RWPE1 (cell line): ENCODE data around the gene TLCD2.
A peak's percentile ranks its signal among the peaks of the same experiment; 100 is the strongest.

Source experiments
- CTCF ChIA-PET: fragments of 350-600 bp; sonication (Branson Sonifier 250); formaldehyde crosslinking; extraction: SDS; loops from one replicate; lab custom pipeline; 2021; lab: Yijun Ruan, JAX
- POLR2A ChIA-PET: fragments of 400-600 bp; formaldehyde crosslinking; extraction: SDS; loops from one replicate; lab custom pipeline; 2020; ENCODE audit warnings: antibody characterized with exemption; ENCODE audit not compliant: low non-redundant PET; lab: Yijun Ruan, JAX
- DNase-seq: peaks from one replicate; pipeline ENCODE4 v3.0.0; 2012; ENCODE audit warnings: low spot score
- H3K27ac ChIP-seq: fragments of 450-650 bp; 2 replicates; pipeline ENCODE4 v1.5.1; 2017
- TF ChIP-seq, protein P1 (sequence below): fragments of 450-650 bp; conservative IDR thresholded peaks from 2 replicates; pipeline ENCODE4 v1.5.1; 2017; ENCODE audit warnings: low read depth, mild to moderate bottlenecking

Gene TLCD2

DNA sequence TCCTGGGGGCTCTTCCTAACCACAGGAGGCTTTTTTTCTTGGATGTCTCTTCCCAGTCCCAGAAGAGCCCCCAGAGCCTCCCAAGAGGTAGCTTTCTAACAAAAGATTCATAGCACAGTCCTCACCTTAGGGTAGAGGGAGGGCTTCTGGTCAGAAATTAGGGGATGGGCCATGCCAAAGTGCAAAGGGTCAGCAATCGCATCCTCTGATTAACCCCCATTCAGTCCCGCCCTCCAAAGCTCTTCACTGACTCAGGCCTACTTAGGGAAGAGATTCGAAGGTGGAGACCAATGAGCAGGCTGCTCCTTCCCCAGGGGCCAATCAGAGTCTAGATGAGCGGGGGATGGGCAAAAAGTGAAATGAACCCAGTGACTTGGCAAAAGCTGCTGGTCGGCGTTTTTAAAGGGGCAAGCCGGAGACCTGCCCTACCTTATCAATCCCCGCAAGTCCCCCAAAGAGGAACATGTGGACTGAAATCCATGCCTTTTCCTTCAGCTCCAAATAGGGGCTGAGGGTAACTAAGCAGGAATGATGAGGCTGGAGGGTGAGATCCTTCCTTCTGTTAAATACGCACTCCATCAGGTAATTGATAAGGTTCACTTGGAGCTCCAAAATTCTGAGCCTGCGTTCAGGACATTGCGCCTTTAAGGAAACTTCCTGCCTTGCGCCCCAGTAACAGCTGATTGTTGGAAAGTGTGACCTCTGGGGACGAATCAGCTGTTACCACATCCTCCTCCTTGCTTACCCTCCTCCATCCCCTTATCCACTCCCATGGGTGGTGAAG lies 6.9 kb upstream of the TLCD2 start:
- peak overlapping the region; percentile 99 for H3K27ac ChIP-seq
- ChIA-PET CTCF (interaction anchor here (0.6 to 1.0 kb wide), 2 partner anchors 148 to 309 kb away, joined by 3 read pairs; no protein-coding TSS in a partner anchor), POLR2A (interaction anchor here (0.5 to 2.2 kb wide), 6 partner anchors 11 to 112 kb away, joined by 3 to 8 read pairs (median 4); partner anchors contain the start of genes PRPF8, RPA1 and SMYD4)
- peak; percentile 98 for DNase-seq
- TF ChIP-seq, protein P1, sequence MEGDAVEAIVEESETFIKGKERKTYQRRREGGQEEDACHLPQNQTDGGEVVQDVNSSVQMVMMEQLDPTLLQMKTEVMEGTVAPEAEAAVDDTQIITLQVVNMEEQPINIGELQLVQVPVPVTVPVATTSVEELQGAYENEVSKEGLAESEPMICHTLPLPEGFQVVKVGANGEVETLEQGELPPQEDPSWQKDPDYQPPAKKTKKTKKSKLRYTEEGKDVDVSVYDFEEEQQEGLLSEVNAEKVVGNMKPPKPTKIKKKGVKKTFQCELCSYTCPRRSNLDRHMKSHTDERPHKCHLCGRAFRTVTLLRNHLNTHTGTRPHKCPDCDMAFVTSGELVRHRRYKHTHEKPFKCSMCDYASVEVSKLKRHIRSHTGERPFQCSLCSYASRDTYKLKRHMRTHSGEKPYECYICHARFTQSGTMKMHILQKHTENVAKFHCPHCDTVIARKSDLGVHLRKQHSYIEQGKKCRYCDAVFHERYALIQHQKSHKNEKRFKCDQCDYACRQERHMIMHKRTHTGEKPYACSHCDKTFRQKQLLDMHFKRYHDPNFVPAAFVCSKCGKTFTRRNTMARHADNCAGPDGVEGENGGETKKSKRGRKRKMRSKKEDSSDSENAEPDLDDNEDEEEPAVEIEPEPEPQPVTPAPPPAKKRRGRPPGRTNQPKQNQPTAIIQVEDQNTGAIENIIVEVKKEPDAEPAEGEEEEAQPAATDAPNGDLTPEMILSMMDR: no peak

DNA sequence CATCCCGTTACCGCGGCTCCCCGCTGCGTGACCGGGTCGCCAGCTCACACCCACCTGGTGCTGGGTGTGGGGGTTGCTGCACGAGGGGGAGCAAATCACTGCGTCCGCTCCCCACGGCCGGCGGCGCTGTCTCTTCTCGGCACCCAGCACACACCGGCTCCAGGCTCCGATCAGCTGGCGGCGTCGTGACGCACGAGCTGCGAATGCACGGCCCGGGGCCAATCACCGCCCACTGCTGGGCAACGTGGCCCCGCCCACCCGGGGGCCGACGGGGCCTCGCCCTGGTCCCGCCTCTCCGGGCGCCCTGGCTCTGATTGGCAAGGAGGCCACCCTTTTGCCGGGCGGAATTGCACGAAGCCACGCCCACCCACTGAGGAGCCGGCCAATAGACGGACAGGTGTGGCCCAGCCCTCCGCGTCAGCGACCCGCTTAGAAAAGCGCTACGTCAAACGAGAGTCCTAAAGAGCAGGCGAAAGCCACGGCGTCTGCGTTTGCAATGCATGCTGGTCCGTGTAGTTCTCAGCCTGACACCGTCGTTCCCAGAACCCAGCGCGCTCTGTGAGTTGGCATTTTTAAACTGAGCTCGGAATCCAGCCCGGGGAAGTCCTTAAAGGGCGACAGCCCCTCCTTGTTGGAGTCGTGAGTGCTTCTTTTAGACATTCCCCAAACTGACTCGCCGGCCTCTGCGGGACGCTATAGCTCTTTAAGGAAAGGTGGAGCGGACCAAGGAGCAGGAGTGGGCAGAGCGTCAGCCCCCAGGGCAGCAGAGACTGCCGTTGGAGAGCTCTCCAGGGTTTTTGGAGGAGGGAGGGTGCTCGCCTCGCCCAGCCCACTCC lies 6.1 kb upstream of the TLCD2 start:
- ChIA-PET POLR2A (interaction anchor here (0.5 to 2.2 kb wide), 4 partner anchors 32 to 190 kb away, joined by 3 to 7 read pairs (median 4); partner anchors contain the start of genes PRPF8, RPA1 and SMYD4), CTCF (interaction anchor here (1.0 kb wide), 1 partner anchor 149 kb away, joined by 3 read pairs; no protein-coding TSS in a partner anchor)
- DNase-seq: peak; percentile 100
- peak overlapping the region; percentile 99 for H3K27ac ChIP-seq
- TF ChIP-seq, protein P1: no peak

DNA sequence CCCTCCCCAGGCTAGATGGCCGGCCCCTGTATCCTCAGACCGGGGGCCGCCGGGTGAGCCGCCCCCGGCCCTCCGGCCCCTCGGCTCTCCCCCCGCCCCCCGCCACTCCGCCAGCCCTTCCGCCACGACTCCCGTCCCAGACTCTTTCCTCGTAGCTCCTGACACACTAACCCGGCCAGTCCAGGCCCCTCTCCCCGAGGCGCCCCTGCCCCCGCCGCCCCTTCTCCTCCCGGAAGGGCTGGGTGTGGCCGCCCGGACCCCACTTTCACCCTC lies 5.6 kb upstream of the TLCD2 start:
- ChIA-PET POLR2A (interaction anchor here (1.8 to 2.2 kb wide), 2 partner anchors 32 to 114 kb away, joined by 5 to 7 read pairs; partner anchors contain the start of genes PRPF8, RPA1 and SMYD4), CTCF (no interaction called here)
- no peak for DNase-seq
- peak overlapping the region; percentile 99 for H3K27ac ChIP-seq
- TF ChIP-seq, protein P1: no peak

DNA sequence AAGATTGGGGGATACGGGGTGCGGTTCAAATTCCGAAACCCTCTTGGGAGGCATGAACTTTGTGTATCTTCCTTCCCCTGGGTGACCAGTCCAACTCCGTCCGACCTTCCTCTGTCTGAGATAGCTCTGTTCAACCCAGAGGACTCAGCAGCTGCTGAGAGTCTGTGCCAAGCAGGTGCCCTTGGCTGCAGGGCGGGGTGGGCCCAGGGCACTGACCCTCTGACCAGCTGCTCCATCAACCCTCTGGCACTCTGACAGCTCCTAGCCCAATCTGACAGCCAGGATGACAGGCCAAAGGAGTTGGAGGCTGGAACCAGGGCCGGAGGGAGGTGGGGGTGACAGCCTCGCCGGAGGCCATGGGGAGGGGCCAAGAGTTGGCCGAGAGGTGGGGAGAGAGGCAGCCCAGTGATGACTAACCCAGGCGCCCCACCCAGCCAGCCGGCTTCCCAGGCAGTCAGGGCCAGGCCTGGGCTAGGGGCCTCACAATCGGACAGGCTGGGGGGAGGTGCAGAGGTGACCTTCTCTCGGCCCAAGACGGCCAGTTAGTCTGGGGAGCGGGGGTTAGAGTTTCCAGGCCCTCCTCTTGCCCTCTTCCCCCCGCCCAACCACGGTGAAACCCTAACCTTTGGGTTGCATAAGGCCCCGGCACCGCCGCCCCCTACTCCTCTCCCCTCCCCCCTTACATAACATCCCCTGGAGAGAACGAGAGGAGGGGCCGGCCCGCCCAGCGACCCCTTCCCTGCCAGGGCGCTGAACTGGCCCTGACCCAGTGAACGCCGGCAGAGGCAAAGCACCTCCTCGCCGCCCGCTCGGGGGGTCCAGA lies 5.0 kb upstream of the TLCD2 start:
- ChIA-PET CTCF (no interaction called here), POLR2A (interaction anchor here (1.2 to 2.2 kb wide), 3 partner anchors 31 to 114 kb away, joined by 3 to 7 read pairs (median 5); partner anchors contain the start of genes PRPF8, RPA1 and SMYD4)
- TF ChIP-seq, protein P1: no peak
- DNase-seq: peak; percentile 93
- H3K27ac ChIP-seq: peak overlapping the region; percentile 99

DNA sequence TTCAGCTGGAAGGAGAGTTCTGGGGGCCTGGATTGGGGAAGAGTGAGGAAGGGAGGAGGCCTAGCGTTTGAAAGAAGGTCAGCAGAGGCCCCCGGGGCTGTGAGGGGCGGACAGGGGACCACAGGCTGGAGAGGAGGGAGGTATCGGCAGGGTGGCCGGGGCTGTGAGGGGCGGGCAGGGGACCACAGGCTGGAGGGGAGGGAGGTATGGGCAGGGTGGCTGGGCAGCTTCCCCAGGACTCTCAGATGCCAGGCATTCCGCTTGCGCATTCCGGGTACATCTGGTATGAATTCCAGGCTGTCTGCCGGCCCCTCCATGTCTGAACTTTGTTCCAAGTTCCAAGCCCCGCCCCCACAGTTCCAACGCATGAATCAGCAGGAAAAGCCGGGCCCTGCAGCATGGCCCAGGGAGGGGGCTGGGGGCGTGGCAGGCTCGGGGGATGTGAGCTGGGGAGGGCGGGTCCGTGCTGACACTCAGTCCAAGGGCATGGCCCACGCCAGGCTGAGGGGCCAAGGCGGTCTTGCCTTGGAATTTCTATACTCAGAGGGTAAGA lies 4.3 kb upstream of the TLCD2 start:
- DNase-seq: peak; percentile 95
- POLR2A ChIA-PET: interaction anchor here (0.7 to 1.2 kb wide), 3 partner anchors 30 to 686 kb away, joined by 3 read pairs; partner anchors contain the start of gene PRPF8
- CTCF ChIA-PET: interaction anchor here (0.7 to 1.5 kb wide), 2 partner anchors 16 to 82 kb away, joined by 3 read pairs; no protein-coding TSS in a partner anchor
- TF ChIP-seq, protein P1: no peak
- H3K27ac ChIP-seq: peak overlapping the region; percentile 99
